ENCODE results near the gene SSTR3. TPM values are rescaled to one million over a fixed set of nuclear protein-coding genes. Genes with fewer than 3 reads are reported as not detected.

The SSTR3 gene
- not detected in 2 replicates for total RNA-seq

DNA sequence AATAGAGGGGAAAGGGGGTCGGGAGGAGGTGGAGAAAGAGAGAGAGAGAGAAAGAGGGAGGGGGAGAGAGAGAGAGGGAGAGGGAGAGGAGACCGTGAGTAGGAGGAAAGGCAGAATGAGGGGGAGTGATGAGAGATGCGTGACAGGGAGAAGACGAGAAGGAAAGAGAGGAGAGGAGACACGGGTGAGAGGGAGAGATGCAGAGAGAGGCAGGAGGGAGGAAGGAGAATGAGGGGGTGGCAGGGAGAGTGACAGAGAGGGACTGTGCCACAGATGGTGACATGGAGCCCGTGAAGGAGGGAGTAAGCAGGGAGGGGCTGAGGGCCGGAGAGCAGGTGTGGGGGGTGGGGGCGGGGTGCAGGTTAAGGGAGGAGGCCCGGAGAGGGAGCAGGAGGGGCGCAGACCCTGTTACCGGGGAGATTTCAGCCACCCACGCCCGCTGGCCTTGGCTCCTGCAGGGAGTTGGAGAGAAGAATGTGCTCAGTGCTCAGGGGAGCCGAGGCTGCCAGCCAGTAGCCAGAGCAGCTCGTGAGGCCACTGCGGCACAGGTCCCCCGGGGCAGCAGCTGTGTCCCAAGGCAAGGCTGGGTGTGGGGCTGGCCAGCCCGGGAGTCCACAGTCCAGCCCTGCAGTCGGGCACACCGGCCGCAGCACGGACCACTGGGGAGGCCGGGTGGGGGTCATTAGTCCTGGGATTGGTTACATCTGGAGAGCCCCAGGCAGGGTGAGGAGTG is at the start of gene SSTR3:
SSTR3 (minus strand) TSS at position 304 of the 733 bp plus-strand sequence. CDS start 4,674 bp downstream, outside the sequence.

DNA sequence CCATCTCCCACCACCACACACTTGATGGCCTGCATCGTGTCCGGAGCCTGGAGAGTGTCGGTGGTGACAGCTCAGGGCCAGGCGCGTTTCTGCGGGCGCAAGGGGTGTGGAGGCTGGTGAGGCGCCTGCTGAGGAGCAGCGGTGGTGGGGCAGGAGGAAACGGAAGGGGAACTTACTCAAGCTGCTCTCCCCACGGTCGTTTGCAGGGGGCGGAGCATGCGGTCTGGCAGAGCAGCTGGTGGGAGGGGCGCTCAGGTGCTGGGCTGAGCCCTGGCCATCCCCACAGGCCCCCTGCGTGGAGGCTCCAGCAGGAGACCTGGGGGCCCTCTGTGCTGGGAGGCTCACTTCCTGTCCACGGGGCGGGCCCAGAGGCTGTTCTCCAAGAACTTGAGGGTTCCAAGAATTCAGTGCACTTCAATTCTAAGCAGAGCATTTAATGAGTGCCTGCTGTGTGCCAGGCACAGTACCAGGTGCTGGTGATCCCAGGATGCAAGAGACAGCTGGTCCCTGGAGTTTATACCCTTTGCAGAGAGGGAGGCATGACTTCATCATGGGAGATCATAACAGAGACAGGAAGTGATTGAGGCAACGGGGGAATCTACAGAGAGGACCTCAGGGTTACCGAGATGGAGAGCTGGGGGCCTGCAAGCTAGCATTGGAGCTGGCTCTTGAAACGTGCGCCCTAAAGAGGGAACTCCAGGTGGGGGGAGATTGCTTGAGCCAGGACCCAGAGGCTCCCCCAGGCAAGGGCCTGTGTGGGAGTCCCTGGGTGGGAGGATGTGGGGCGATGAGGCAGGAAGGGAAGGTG is 32.0 kb upstream of the SSTR3 start, which contains the start of gene RAC2:
RAC2 (minus strand) TSS at position 156 of the 808 bp plus-strand sequence; CDS start at position 35, 121 bp downstream.

DNA sequence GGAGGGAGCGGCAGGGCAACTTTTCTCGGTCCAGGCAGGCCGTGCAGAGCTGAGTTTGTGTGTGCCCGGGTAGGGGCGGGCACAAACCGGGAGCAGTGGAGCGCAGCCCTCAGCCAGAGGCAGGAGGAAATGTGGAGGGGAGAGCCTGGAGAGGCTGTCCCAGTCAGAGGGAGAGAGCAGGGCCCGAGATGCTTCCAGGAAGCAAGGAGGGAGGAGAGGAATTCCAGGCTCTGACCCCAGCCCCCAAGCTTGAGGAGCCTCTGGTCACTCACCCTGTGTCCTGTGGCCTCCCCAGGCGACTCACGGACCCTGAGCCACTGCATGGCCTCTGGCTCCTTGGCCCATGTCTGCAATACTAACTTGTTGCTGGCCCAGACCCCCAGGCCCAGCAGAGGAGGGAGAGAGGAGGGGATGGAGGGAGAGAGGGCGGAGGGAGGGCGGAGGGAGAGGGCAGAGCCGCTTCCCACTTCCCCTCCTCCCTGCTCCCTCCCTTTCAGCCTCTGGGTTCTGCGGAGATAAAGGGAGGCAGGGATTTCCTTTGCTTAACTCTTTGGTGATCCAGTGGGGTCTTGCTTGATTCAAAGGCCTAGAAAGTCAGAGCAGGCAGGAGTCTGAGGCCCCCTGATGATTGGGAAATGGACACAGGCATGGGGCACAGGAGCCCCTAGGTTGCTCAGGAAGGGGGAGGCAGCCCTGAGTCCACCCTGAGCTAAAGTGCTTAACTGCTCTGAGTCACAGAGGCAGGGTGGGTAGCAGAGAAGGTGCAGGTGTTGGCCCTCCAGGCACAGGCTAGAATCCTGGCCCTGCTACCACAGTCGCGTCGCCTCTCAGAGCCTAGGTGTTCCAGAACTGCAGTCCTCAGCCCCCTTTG is 24.2 kb downstream of the SSTR3 start, which contains the start of gene C1QTNF6:
C1QTNF6 (minus strand) TSS at position 357 of the 871 bp plus-strand sequence; CDS start at position 323, 34 bp downstream.

Other genes starting within 250 kb of the SSTR3 start
- 83.5 and 89.5 TPM in 2 replicates for gene TST, start 193.0 kb downstream of the SSTR3 start, total RNA-seq
- gene MPST, start 192.7 kb downstream of the SSTR3 start, total RNA-seq: 137 and 154 TPM in 2 replicates
- gene KCTD17, start 160.7 kb downstream of the SSTR3 start, total RNA-seq: 31.5 and 39.5 TPM in 2 replicates
- not detected in 2 replicates for gene TMPRSS6, start 102.8 kb downstream of the SSTR3 start, total RNA-seq
- under 0.01 TPM in 1 of 2 replicates, not detected in the other for gene IL2RB, start 62.6 kb downstream of the SSTR3 start, total RNA-seq
- gene C1QTNF6, start 24.2 kb downstream of the SSTR3 start, total RNA-seq: 11.9 and 13.6 TPM in 2 replicates
- gene RAC2, start 31.8 kb upstream of the SSTR3 start, total RNA-seq: 8.8 and 19.5 TPM in 2 replicates
- gene CYTH4, start 70.0 kb upstream of the SSTR3 start, total RNA-seq: 0.15 TPM in 1 of 2 replicates, not detected in the other
- gene ELFN2, start 215.0 kb upstream of the SSTR3 start, total RNA-seq: under 0.01 TPM in 2 replicates

Data from epithelial cell of umbilical artery (primary cell).